D721Med (cell line): Measurements from ENCODE around the gene ANKRD12.

Experiments
- DNase-seq: peaks from one replicate; pipeline ENCODE4 v3.0.0; 2011; ENCODE audit warnings: low spot score; ENCODE audit not compliant: insufficient read length
- FAIRE-seq: peaks from 2 replicates; lab custom pipeline; 2011; peaks lifted over from hg19 to GRCh38; lab: Jason Lieb, UNC
- CTCF ChIP-seq: IDR thresholded peaks from 2 replicates; pipeline ENCODE4 v1.5.1; 2012; ENCODE audit warnings: mild to moderate bottlenecking, control low read depth; ENCODE audit not compliant: insufficient read depth; ENCODE audit errors: missing control alignments

ANKRD12 gene

GRCh38 chr18:9233771-9234440, 97.3 kb downstream of the ANKRD12 start:
- DNase-seq (no peak), FAIRE-seq (no peak)
- no peak for TF ChIP-seq CTCF

GRCh38 chr18:9234528-9234927, 97.9 kb downstream of the ANKRD12 start:
- DNase-seq (no peak), FAIRE-seq (no peak)
- TF ChIP-seq CTCF, result no peak

GRCh38 chr18:9237981-9238380, 101.4 kb downstream of the ANKRD12 start:
- TF ChIP-seq CTCF, result no peak
- FAIRE-seq (no peak), DNase-seq (no peak)

GRCh38 chr18:9239720-9240119, 103.1 kb downstream of the ANKRD12 start:
- DNase-seq, result no peak
- FAIRE-seq, result no peak
- no peak for TF ChIP-seq CTCF

- FAIRE-seq, result no peak
- DNase-seq, result no peak
- no peak for TF ChIP-seq CTCF
Measured at GRCh38 chr18:9240270-9240669, 103.7 kb downstream of the ANKRD12 start.

GRCh38 chr18:9243029-9243428, 106.4 kb downstream of the ANKRD12 start:
- no peak for DNase-seq
- no peak for FAIRE-seq
- no peak for TF ChIP-seq CTCF

GRCh38 chr18:9244376-9244775, 107.8 kb downstream of the ANKRD12 start:
- no peak for FAIRE-seq
- DNase-seq, result no peak
- TF ChIP-seq CTCF, result no peak
